ENCODE results near the gene CNTNAP1.

CNTNAP1 gene

DNA sequence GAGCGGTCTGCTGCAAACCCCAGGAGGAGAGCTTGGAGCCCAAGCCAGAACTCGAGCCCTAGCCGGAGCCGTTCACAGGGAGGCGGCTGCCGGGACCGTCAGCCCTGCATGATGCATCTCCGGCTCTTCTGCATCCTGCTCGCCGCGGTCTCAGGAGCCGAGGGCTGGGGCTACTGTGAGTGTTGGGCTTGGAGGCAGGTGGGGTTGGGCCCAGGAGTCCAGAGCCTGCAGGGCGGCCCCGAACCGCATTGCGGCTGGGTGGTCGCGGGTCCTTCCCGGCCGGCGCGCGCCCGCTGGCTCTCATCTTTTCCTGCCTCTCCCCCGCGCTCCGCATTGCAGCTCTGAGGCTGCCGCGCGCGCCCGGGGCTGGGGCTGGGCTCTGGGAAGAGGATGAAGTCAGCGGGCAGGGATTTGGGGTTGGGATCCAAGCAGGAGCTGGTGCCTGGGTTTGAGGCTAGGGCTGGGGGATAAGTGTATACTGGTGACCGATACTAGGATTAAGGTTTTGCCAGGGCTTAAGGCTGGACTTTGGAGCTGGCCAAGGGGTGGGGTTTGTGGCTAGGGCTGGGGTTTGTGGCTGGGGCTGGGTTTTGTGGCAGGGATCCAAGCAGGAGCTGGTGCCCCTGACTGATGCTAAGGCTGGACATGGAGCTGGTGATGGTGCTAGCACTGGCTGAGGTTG lies 532 bp downstream of the CNTNAP1 start:
- DNase-seq: peak; percentile 44

GRCh38 chr17:42683407-42684034 lies 1.2 kb downstream of the CNTNAP1 start:
- DNase-seq: no peak
- in situ Hi-C loops (cut with MboI; ENCODE audit: low pct_unique_long_range_greater_than_20kb, low sequenced_read_pairs): no loop called here

More for the DNA sequence above, 532 bp downstream of the CNTNAP1 start:
- in situ Hi-C loops (cut with MboI; ENCODE audit: low pct_unique_long_range_greater_than_20kb, low sequenced_read_pairs): no loop called here

DNA sequence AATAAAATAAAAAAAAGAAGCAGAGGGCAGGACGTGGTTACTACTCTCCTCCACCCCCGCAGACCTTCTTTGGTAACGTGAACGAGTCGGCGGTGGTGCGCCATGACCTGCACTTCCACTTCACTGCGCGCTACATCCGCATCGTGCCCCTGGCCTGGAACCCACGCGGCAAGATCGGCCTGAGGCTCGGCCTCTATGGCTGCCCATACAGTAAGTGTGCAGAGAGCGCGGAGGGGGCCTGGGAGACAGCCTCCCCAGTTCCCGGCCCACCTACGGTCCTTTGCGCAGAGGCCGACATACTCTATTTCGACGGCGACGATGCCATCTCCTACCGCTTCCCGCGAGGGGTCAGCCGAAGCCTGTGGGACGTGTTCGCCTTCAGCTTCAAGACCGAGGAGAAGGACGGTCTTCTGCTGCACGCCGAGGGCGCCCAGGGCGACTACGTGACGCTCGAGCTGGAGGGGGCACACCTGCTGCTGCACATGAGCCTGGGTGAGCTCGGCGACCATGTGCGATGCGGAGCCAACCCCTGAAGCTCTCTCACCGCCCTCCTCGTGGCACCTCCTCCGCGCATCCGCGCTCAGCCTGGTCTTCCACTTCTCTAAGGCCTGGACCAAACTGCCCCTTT lies 2.7 kb downstream of the CNTNAP1 start:
- in situ Hi-C loops (cut with MboI; ENCODE audit: low pct_unique_long_range_greater_than_20kb, low sequenced_read_pairs): no loop called here
- no peak for DNase-seq

- in situ Hi-C loops (cut with MboI; ENCODE audit: low pct_unique_long_range_greater_than_20kb, low sequenced_read_pairs): no loop called here
- DNase-seq: no peak
Observed at GRCh38 chr17:42685831-42686230, 3.5 kb downstream of the CNTNAP1 start.

- DNase-seq: no peak
- in situ Hi-C loops (cut with MboI; ENCODE audit: low pct_unique_long_range_greater_than_20kb, low sequenced_read_pairs): no loop called here
Observed at GRCh38 chr17:42686520-42687128, 4.3 kb downstream of the CNTNAP1 start.

GRCh38 chr17:42687707-42688320 lies 5.5 kb downstream of the CNTNAP1 start:
- in situ Hi-C loops (cut with MboI; ENCODE audit: low pct_unique_long_range_greater_than_20kb, low sequenced_read_pairs): no loop called here
- no peak for DNase-seq

DNA sequence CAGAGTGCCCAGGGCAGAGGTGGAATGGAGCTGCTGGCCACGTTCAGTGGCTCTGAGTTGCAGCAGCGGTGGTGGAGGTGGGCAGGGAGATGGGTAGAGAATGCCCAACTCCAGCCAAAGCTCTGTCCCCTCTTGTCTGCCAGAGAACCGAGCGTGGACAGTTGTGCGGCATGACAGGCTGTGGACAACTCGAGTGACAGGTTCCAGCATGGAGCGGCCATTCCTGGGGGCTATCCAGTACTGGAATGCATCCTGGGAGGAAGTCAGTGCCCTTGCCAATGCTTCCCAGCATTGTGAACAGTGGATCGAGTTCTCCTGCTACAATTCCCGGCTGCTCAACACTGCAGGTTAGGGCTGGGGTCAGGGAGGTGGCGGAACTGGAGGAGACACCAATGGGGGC lies 8.3 kb downstream of the CNTNAP1 start:
- in situ Hi-C loops (cut with MboI; ENCODE audit: low pct_unique_long_range_greater_than_20kb, low sequenced_read_pairs): no loop called here
- DNase-seq: no peak

- in situ Hi-C loops (cut with MboI; ENCODE audit: low pct_unique_long_range_greater_than_20kb, low sequenced_read_pairs): no loop called here
- no peak for DNase-seq
Observed at GRCh38 chr17:42691021-42691545, 8.8 kb downstream of the CNTNAP1 start.

GRCh38 chr17:42692489-42692888 lies 10.2 kb downstream of the CNTNAP1 start:
- in situ Hi-C loops (cut with MboI; ENCODE audit: low pct_unique_long_range_greater_than_20kb, low sequenced_read_pairs): no loop called here

GRCh38 chr17:42694524-42694923 lies 12.2 kb downstream of the CNTNAP1 start:
- no peak for DNase-seq
- in situ Hi-C loops (cut with MboI; ENCODE audit: low pct_unique_long_range_greater_than_20kb, low sequenced_read_pairs): no loop called here

More at GRCh38 chr17:42692489-42692888, 10.2 kb downstream of the CNTNAP1 start:
- no peak for DNase-seq

GRCh38 chr17:42695500-42695899 lies 13.2 kb downstream of the CNTNAP1 start:
- in situ Hi-C loops (cut with MboI; ENCODE audit: low pct_unique_long_range_greater_than_20kb, low sequenced_read_pairs): no loop called here
- no peak for DNase-seq

GRCh38 chr17:42697108-42697811 lies 14.9 kb downstream of the CNTNAP1 start:
- no peak for DNase-seq
- in situ Hi-C loops (cut with MboI; ENCODE audit: low pct_unique_long_range_greater_than_20kb, low sequenced_read_pairs): no loop called here

DNA sequence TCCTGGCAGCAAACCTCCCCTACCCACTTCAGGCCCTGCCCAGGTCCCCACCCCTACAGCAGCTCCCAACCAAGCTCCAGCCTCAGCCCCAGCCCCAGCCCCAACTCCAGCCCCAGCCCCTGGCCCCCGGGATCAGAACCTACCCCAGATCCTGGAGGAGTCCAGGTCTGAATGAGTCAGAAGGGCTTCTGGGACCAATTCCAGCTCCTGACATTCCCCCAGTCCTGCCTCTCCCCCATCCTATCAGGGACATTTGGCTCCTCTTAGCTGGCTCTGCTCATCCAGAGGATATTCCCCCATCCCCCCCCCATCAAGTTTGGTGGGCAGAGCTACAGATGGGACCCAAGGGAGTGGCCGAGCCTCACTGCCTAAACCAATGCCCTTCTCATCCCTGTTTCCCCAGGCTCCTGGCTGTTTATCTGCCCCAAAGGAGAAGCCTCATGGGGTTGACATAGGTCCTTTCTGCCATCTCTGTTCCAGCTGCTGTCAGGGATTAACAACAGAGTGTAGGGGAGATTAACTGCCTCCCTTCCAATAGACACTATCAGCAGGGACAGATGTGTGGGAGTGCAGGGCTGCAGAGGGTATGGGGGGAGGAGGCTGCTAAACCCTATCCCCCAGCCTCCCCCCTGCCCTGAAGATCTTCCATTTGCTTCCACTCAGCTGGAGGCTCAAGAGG lies 16.5 kb downstream of the CNTNAP1 start:
- in situ Hi-C loops (cut with MboI; ENCODE audit: low pct_unique_long_range_greater_than_20kb, low sequenced_read_pairs): no loop called here
- peak; percentile 55 for DNase-seq

DNA sequence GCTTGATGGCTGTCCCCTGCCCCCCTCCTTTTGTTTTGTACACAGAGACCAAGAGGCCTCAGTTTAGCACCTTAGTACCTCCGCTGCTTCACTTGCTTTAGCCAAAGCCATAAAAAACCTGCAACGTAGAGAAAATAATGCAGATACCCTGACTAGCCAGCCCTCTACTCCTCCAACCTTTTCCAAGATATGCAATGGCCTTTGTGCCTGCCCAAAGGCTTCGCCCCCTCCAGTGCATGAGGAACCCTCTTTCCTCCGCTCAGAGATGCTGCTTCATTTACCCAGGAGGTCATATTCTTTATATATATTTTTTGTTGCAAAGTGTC lies 17.0 kb downstream of the CNTNAP1 start:
- in situ Hi-C loops (cut with MboI; ENCODE audit: low pct_unique_long_range_greater_than_20kb, low sequenced_read_pairs): no loop called here
- DNase-seq: no peak

DNA sequence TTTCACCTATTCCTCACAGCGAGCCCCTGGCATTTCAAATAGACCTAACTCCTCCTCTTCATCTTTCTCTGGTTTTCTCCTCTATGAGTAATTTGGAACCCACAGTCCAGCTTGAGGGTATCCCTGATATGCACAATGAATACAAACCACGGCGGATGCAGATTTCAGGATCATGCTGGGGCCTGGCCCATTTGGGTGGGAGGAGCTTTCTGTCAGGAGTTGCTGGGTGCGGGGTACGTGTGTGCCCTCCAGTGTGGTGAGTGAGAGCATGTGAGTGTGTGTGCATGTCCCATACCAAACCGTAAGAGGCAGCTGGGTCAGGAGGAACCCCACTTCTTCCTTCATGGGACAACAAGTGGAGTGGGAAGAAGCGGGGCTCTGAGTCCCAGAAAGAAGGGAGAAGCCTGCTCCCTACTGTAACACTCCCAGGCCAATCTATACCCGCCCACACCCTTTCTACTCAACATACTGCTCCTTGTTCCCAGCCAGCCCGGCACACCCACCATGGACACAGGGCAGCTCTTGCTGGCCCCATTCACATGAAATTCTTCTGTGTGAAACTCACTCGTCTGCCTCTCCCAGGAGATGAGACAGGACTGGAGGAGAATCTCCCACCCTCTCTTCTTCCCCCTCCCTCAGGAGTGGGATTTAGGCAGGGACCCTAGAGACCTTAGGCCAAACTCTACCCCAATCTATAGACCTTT lies 18.4 kb downstream of the CNTNAP1 start:
- in situ Hi-C loops (cut with MboI; ENCODE audit: low pct_unique_long_range_greater_than_20kb, low sequenced_read_pairs): no loop called here
- no peak for DNase-seq

GRCh38 chr17:42702446-42702845 lies 20.1 kb downstream of the CNTNAP1 start:
- DNase-seq: no peak
- in situ Hi-C loops (cut with MboI; ENCODE audit: low pct_unique_long_range_greater_than_20kb, low sequenced_read_pairs): no loop called here

DNA sequence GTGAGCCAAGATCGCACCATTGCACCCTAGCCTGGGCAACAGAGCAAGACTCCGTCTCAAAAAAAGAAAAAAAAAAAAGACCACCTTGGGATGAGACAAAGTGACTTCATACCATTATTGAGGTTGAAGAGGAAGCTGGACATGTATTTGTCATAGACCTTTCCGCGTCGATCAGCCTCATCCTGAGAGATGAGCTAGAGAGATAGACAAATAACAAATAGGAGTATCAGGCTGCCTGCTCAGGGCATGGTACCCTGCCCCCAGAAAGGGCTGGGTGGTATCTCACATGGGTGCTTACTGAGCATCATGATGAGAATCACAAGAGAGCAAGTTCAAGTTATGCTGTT lies 22.1 kb downstream of the CNTNAP1 start:
- in situ Hi-C loops (cut with MboI; ENCODE audit: low pct_unique_long_range_greater_than_20kb, low sequenced_read_pairs): no loop called here
- DNase-seq: no peak

GRCh38 chr17:42704837-42705494 lies 22.6 kb downstream of the CNTNAP1 start:
- no peak for DNase-seq
- in situ Hi-C loops (cut with MboI; ENCODE audit: low pct_unique_long_range_greater_than_20kb, low sequenced_read_pairs): no loop called here
